Esophagus squamous epithelium (tissue), 5 donors: ENCODE results near the gene MYH15. TPM values are rescaled to one million over a fixed set of nuclear protein-coding genes. Genes with fewer than 3 reads are reported as not detected.

Source experiments
- DNase-seq: peaks from one replicate; lab custom pipeline; 2025; lab: John Stamatoyannopoulos, UW
- H3K27ac ChIP-seq, 4 donors: fragments of 200-600 bp; sonication (generic); one replicate each; pipeline ENCODE4 v1.5.1; 2016 to 2019; ENCODE audit warnings: mild to moderate bottlenecking in 1 of 4
- H3K27me3 ChIP-seq, 4 donors: fragments of 200-600 bp; sonication (generic); 1 replicate in 3 of 4; 2 replicates in 1 of 4; pipeline versions ENCODE4 v1.5.1 to v1.6.0; 2017 to 2021; ENCODE audit warnings: antibody characterized with exemption in 1 of 4
- H3K36me3 ChIP-seq, 3 donors: fragments of 200-600 bp; sonication (generic); one replicate each; pipeline ENCODE4 v1.5.1; 2016 to 2019
- H3K4me1 ChIP-seq, 3 donors: fragments of 200-600 bp; sonication (generic); one replicate each; pipeline ENCODE4 v1.5.1; 2017 to 2019
- H3K4me3 ChIP-seq, 4 donors: fragments of 200-600 bp; sonication (generic); 1 replicate in 3 of 4; 2 replicates in 1 of 4; pipeline ENCODE4 v1.5.1; 2016 to 2019; ENCODE audit warnings: mild to moderate bottlenecking in 2 of 4, moderate library complexity in 1 of 4
- H3K9me3 ChIP-seq, 3 donors: fragments of 200-600 bp; sonication (generic); one replicate each; pipeline ENCODE4 v1.5.1; 2016 to 2019
- CTCF ChIP-seq, 6 experiments: fragments of 450-650 bp in 4 of 6; fragments of 200-600 bp in 2 of 6; sonication (generic) in 2 of 6; IDR thresholded peaks; one replicate each; pipeline ENCODE4 v1.5.1; 2016 to 2019; ENCODE audit warnings: antibody characterized with exemption in 6 of 6, mild to moderate bottlenecking in 4 of 6, moderate library complexity in 4 of 6
- POLR2A ChIP-seq, 4 donors: fragments of 450-650 bp; IDR thresholded peaks; one replicate each; pipeline ENCODE4 v1.6.1; 2017; ENCODE audit warnings: antibody characterized with exemption in 4 of 4, mild to moderate bottlenecking in 4 of 4, moderate library complexity in 3 of 4
- WGBS, 2 donors: methylation state at CpG; one replicate each; pipeline ENCODE4 v1.1.5; 2018; 5-methylcytosine and 5-hydroxymethylcytosine counted together
- intact Hi-C: fragments of 100-400 bp; cut with DNase I; formaldehyde crosslinking; loops from one replicate; pipeline ENCODE4 v1.15.0; 2022
- total RNA-seq, 4 donors: library from RNA; depleted of rRNA; stranded (reverse); fragments of >200 nt; gene quantifications; one replicate each; pipeline ENCODE4 v1.1.0, GENCODE V29; 2016
- donor health status: DM: yes; HTN: yes; CAD: no.

MYH15 gene
- total RNA-seq, 4 donors from 2014 or later, result under 0.01 TPM; not detected in 3

DNA sequence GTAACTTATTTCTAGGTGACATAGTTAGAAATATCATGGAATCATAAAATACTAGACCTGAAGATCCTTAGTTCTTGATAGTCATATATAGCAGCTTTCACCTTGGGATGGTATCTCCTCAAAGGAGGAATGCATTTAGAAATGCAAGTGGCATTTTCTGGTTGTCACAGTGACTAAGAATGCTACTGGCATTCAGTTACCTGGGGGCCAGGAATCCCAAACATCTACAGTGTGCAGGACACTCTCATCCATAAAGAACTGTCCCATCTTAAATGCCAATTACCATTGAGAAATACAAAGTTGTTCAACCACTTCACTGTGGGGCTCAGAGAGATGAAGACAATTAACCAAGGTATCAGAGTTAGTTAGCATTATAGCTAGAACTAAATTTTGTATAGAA is 36.7 kb downstream of the MYH15 start:
- TF ChIP-seq CTCF (IDR thresholded peaks at IDR 0.05), result no peak
- no peak for TF ChIP-seq POLR2A (IDR thresholded peaks at IDR 0.05)
- no peak for DNase-seq
- Histone ChIP-seq H3K4me3 (no peak overlapping the region), H3K9me3 (no peaks in the 10 kb centered on the region), H3K27ac (no peak overlapping the region), H3K4me1 (no peaks in the 10 kb centered on the region), H3K36me3 (no peaks in the 10 kb centered on the region), H3K27me3 (no peaks in the 10 kb centered on the region)
- intact Hi-C loops, result no loop called here

- Histone ChIP-seq H3K27ac (no peak overlapping the region), H3K4me3 (no peak overlapping the region), H3K4me1 (no peaks in the 10 kb centered on the region), H3K9me3 (no peaks in the 10 kb centered on the region), H3K36me3 (no peaks in the 10 kb centered on the region), H3K27me3 (no peaks in the 10 kb centered on the region)
- 27 to 46% methylated on average over 5 of the region's 5 CpGs for WGBS, 2 donors
- TF ChIP-seq CTCF (IDR thresholded peaks at IDR 0.05), result no peak
- no peak for TF ChIP-seq POLR2A (IDR thresholded peaks at IDR 0.05)
- intact Hi-C loops, result no loop called here
- DNase-seq, result no peak
These were observed 38.3 kb downstream of the MYH15 start for GRCh38 chr3:108472001-108472591.

GRCh38 chr3:108471426-108471825 is 39.0 kb downstream of the MYH15 start:
- H3K9me3 ChIP-seq, result no peaks in the 10 kb centered on the region
- TF ChIP-seq CTCF (IDR thresholded peaks at IDR 0.05) (no peak), POLR2A (IDR thresholded peaks at IDR 0.05) (no peak)

GRCh38 chr3:108469126-108469525 is 41.3 kb downstream of the MYH15 start:
- Histone ChIP-seq H3K27ac (no peak overlapping the region), H3K9me3 (no peaks in the 10 kb centered on the region), H3K4me3 (no peak overlapping the region), H3K36me3 (no peaks in the 10 kb centered on the region), H3K27me3 (no peaks in the 10 kb centered on the region), H3K4me1 (no peaks in the 10 kb centered on the region)
- no peak for DNase-seq
- WGBS, 2 donors, result 92 to 95% methylated on average over 5 of the region's 5 CpGs
- intact Hi-C loops, result no loop called here
- TF ChIP-seq POLR2A (IDR thresholded peaks at IDR 0.05) (no peak), CTCF (IDR thresholded peaks at IDR 0.05) (no peak)

More at GRCh38 chr3:108471426-108471825, 39.0 kb downstream of the MYH15 start:
- H3K27me3 ChIP-seq, result no peaks in the 10 kb centered on the region
- intact Hi-C loops, result no loop called here
- DNase-seq, result no peak
- H3K4me1 ChIP-seq, result no peaks in the 10 kb centered on the region
- no peaks in the 10 kb centered on the region for H3K36me3 ChIP-seq
- H3K4me3 ChIP-seq, result no peak overlapping the region
- H3K27ac ChIP-seq, result no peak overlapping the region

- H3K4me1 ChIP-seq, result no peaks in the 10 kb centered on the region
- WGBS, 2 donors, result 53 to 61% methylated on average over 4 of the region's 4 CpGs
- TF ChIP-seq CTCF (IDR thresholded peaks at IDR 0.05) (no peak), POLR2A (IDR thresholded peaks at IDR 0.05) (no peak)
- no peaks in the 10 kb centered on the region for H3K9me3 ChIP-seq
- intact Hi-C loops, result no loop called here
- DNase-seq, result no peak
- no peaks in the 10 kb centered on the region for H3K27me3 ChIP-seq
- H3K27ac ChIP-seq, result no peak overlapping the region
- no peak overlapping the region for H3K4me3 ChIP-seq
- H3K36me3 ChIP-seq, result no peaks in the 10 kb centered on the region
These were observed 41.8 kb downstream of the MYH15 start for GRCh38 chr3:108468577-108468976.
